Brain microvascular endothelial cell (primary cell): ENCODE measurements around the gene S100A11.

Experiments
- DNase-seq: peaks from one replicate; pipeline ENCODE4 v3.0.0-alpha.2; 2020
- H3K27ac ChIP-seq: fragments of 250-450 bp; sonication (Bioruptor Pico); 2 replicates; pipeline ENCODE4 v1.5.1; 2020; ENCODE audit warnings: mild to moderate bottlenecking, moderate library complexity
- H3K27me3 ChIP-seq: fragments of 250-450 bp; sonication (Bioruptor Pico); replicated peaks from 2 replicates; pipeline ENCODE4 v1.5.1; 2020; ENCODE audit warnings: mild to moderate bottlenecking
- H3K36me3 ChIP-seq: fragments of 250-450 bp; sonication (Bioruptor Pico); replicated peaks from 2 replicates; pipeline ENCODE4 v1.5.1; 2020; ENCODE audit warnings: mild to moderate bottlenecking
- H3K4me3 ChIP-seq: 2 replicates; pipeline ENCODE4 v1.5.1; 2011; ENCODE audit warnings: low read depth, mild to moderate bottlenecking, control low read depth, low read length, moderate library complexity
- in situ Hi-C: cut with HindIII; loops from 2 replicates; pipeline ENCODE4 v1.10.0; 2017; ENCODE audit warnings: low sequenced_read_pairs, low pct_ligation_motif_present
- TF ChIP-seq, protein P1 (sequence below): IDR thresholded peaks from 2 replicates; pipeline ENCODE4 v1.5.1; 2011; ENCODE audit warnings: low read depth, mild to moderate bottlenecking, moderate library complexity, low read length, control low read depth, inconsistent platforms; ENCODE audit errors: missing control alignments

The S100A11 gene

DNA sequence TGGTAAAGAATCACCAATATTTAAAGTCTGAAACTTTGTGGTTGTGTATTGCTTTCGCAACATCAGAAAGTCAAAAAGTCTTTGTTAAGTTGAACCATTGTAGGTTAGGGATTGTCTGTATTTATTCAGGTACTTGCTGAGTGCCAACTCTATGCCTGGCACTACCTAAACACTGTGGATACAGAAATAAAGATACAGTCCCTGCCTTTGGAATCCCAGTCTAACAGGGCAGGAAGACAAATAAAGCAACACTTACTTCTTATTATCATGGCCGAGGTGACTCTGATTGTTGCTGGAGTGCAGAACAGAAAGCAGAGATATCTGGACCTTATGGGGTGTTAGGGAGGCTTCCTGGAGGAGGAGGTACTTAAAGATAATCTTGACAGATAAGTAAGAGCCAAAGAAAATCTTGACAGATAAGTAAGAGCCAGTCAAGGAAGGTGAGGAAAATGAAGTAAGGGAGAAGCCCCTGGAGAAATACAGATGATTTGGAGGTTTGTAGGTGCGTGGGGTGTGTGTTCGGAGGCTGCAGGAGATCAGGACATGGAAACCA, 31.4 kb downstream of the S100A11 start:
- Histone ChIP-seq H3K4me3 (no peak overlapping the region), H3K27ac (no peak overlapping the region), H3K36me3 (no peaks in the 10 kb centered on the region), H3K27me3 (peaks cover 21% of the 10 kb centered on the region)
- TF ChIP-seq, protein P1, sequence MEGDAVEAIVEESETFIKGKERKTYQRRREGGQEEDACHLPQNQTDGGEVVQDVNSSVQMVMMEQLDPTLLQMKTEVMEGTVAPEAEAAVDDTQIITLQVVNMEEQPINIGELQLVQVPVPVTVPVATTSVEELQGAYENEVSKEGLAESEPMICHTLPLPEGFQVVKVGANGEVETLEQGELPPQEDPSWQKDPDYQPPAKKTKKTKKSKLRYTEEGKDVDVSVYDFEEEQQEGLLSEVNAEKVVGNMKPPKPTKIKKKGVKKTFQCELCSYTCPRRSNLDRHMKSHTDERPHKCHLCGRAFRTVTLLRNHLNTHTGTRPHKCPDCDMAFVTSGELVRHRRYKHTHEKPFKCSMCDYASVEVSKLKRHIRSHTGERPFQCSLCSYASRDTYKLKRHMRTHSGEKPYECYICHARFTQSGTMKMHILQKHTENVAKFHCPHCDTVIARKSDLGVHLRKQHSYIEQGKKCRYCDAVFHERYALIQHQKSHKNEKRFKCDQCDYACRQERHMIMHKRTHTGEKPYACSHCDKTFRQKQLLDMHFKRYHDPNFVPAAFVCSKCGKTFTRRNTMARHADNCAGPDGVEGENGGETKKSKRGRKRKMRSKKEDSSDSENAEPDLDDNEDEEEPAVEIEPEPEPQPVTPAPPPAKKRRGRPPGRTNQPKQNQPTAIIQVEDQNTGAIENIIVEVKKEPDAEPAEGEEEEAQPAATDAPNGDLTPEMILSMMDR: no peak
- in situ Hi-C loops: no loop called here
- no peak for DNase-seq

- DNase-seq: no peak
- H3K27ac ChIP-seq: no peak overlapping the region
- H3K27me3 ChIP-seq: peaks cover 21% of the 10 kb centered on the region
- TF ChIP-seq, protein P1: peak; percentile 62
- H3K4me3 ChIP-seq: no peak overlapping the region
- in situ Hi-C loops: no loop called here
- H3K36me3 ChIP-seq: no peaks in the 10 kb centered on the region
Observed at GRCh38 chr1:152003846-152004442, 32.9 kb downstream of the S100A11 start.

DNA sequence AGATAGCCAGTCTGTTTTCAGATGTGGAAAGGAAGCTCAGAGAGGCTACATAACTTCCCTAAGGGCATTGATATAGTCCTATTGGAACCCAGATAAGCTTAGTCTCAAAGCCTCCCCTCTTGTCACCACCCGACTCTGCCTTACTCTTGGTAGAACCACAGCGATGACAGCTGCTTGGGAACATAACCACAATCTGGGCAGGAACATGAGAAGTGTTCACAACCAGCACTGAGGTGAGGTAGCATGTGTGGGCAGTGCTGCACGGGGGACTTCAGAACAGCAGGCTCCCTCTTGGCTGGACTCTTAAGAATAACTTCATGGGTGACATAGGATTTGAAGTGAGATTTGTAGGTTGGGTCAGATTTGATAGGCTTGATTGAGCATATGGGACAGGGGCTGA, 33.8 kb downstream of the S100A11 start:
- TF ChIP-seq, protein P1: no peak
- H3K36me3 ChIP-seq: no peaks in the 10 kb centered on the region
- in situ Hi-C loops: no loop called here

GRCh38 chr1:152001631-152002584, 34.9 kb downstream of the S100A11 start:
- Histone ChIP-seq H3K4me3 (no peak overlapping the region), H3K36me3 (no peaks in the 10 kb centered on the region), H3K27ac (peak overlapping the region; percentile 33), H3K27me3 (peaks cover 14% of the 10 kb centered on the region)
- in situ Hi-C loops: no loop called here
- TF ChIP-seq, protein P1: peak; percentile 97
- DNase-seq: peak; percentile 97

More for the DNA sequence above, 33.8 kb downstream of the S100A11 start:
- Histone ChIP-seq H3K27me3 (peaks cover 17% of the 10 kb centered on the region), H3K27ac (no peak overlapping the region), H3K4me3 (no peak overlapping the region)
- no peak for DNase-seq

DNA sequence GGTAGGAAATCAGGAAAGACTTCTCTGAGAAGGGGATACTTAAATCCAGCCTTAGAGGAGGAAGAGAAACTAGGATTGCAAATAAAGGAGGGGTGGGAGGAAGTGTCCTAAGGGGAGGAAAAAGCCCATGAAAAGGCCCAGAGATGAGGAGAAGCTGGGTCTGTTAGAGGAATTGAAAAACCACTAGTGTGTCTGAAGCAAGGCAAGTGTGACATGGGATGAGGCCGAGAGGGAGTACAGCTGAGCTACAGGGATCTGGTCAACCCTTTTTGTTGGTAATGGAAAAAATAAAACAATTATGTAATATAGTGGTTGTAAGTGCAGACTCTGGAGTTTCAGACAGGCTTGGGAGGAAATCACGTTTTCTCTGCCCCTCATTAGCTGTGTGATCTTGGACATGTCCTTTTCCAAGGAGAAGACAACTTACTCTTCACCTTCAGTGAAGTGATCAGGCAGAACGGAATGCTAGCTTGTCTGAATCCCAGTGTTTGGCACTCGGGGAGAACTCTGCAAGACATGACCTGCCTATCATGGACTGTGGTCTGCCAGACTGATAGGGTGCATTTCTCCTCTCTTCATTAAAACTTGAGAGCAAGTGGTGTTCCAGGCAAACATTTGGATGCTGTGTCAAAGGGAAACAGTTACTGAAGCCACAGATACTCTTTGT, 35.7 kb downstream of the S100A11 start:
- TF ChIP-seq, protein P1: no peak

More for the DNA sequence above, 35.7 kb downstream of the S100A11 start:
- Histone ChIP-seq H3K4me3 (no peak overlapping the region), H3K27ac (peak overlapping the region; percentile 33), H3K27me3 (peaks cover 14% of the 10 kb centered on the region), H3K36me3 (no peaks in the 10 kb centered on the region)
- in situ Hi-C loops: no loop called here
- DNase-seq: no peak
